Esophagus squamous epithelium (tissue), 5 donors: Measurements from ENCODE around the gene NME1. TPM values are rescaled to one million over a fixed set of nuclear protein-coding genes. Genes with fewer than 3 reads are reported as not detected.

ENCODE experiments used
- DNase-seq: peaks from one replicate; lab custom pipeline; 2025; lab: John Stamatoyannopoulos, UW
- H3K27ac ChIP-seq, 4 donors: fragments of 200-600 bp; sonication (generic); one replicate each; pipeline ENCODE4 v1.5.1; 2016 to 2019; ENCODE audit warnings: mild to moderate bottlenecking in 1 of 4
- H3K27me3 ChIP-seq, 4 donors: fragments of 200-600 bp; sonication (generic); 1 replicate in 3 of 4; 2 replicates in 1 of 4; pipeline versions ENCODE4 v1.5.1 to v1.6.0; 2017 to 2021; ENCODE audit warnings: antibody characterized with exemption in 1 of 4
- H3K36me3 ChIP-seq, 3 donors: fragments of 200-600 bp; sonication (generic); one replicate each; pipeline ENCODE4 v1.5.1; 2016 to 2019
- H3K4me1 ChIP-seq, 3 donors: fragments of 200-600 bp; sonication (generic); one replicate each; pipeline ENCODE4 v1.5.1; 2017 to 2019
- H3K4me3 ChIP-seq, 4 donors: fragments of 200-600 bp; sonication (generic); 1 replicate in 3 of 4; 2 replicates in 1 of 4; pipeline ENCODE4 v1.5.1; 2016 to 2019; ENCODE audit warnings: mild to moderate bottlenecking in 2 of 4, moderate library complexity in 1 of 4
- H3K9me3 ChIP-seq, 3 donors: fragments of 200-600 bp; sonication (generic); one replicate each; pipeline ENCODE4 v1.5.1; 2016 to 2019
- CTCF ChIP-seq, 6 experiments: fragments of 450-650 bp in 4 of 6; fragments of 200-600 bp in 2 of 6; sonication (generic) in 2 of 6; IDR thresholded peaks; one replicate each; pipeline ENCODE4 v1.5.1; 2016 to 2019; ENCODE audit warnings: antibody characterized with exemption in 6 of 6, mild to moderate bottlenecking in 4 of 6, moderate library complexity in 4 of 6
- POLR2A ChIP-seq, 4 donors: fragments of 450-650 bp; IDR thresholded peaks; one replicate each; pipeline ENCODE4 v1.6.1; 2017; ENCODE audit warnings: antibody characterized with exemption in 4 of 4, mild to moderate bottlenecking in 4 of 4, moderate library complexity in 3 of 4
- WGBS, 2 donors: methylation state at CpG; one replicate each; pipeline ENCODE4 v1.1.5; 2018; 5-methylcytosine and 5-hydroxymethylcytosine counted together
- intact Hi-C: fragments of 100-400 bp; cut with DNase I; formaldehyde crosslinking; loops from one replicate; pipeline ENCODE4 v1.15.0; 2022
- total RNA-seq, 4 donors: library from RNA; depleted of rRNA; stranded (reverse); fragments of >200 nt; gene quantifications; one replicate each; pipeline ENCODE4 v1.1.0, GENCODE V29; 2016
- donor health status: DM: yes; HTN: yes; CAD: no.

NME1 gene
- total RNA-seq, 4 donors from 2014 or later: 56.9 to 138 (median 101) TPM

GRCh38 chr17:51118330-51119195, 34.8 kb upstream of the NME1 start:
- no peak for TF ChIP-seq CTCF (IDR thresholded peaks at IDR 0.05)
- TF ChIP-seq POLR2A (IDR thresholded peaks at IDR 0.05): no peak
- H3K36me3 ChIP-seq: no peaks in the 10 kb centered on the region
- H3K27me3 ChIP-seq: no peaks in the 10 kb centered on the region
- peaks cover 11 to 56% (median 24%) of the 10 kb centered on the region in 3 donors for H3K4me1 ChIP-seq
- H3K4me3 ChIP-seq: peak overlapping the region in 3 of 4 donors; percentile 86 to 100 (median 95)
- DNase-seq: no peak
- H3K27ac ChIP-seq: peak overlapping the region in 3 of 4 donors; percentile 22 to 100 (median 100)
- WGBS, 2 donors: 30 to 35% methylated on average over 12 to 14 of the region's 14 CpGs
- no peaks in the 10 kb centered on the region for H3K9me3 ChIP-seq
- intact Hi-C loops: no loop called here

GRCh38 chr17:51119415-51120356, 33.7 kb upstream of the NME1 start:
- Histone ChIP-seq H3K36me3 (no peaks in the 10 kb centered on the region), H3K27ac (peak overlapping the region; percentile 100), H3K4me1 (peaks cover 11 to 56% (median 24%) of the 10 kb centered on the region in 3 donors), H3K9me3 (no peaks in the 10 kb centered on the region), H3K4me3 (peak overlapping the region; percentile 84 to 100 (median 90)), H3K27me3 (no peaks in the 10 kb centered on the region)
- intact Hi-C loops: no loop called here
- peak in 1 of 6 experiments; percentile 27 for TF ChIP-seq CTCF (IDR thresholded peaks at IDR 0.05)
- TF ChIP-seq POLR2A (IDR thresholded peaks at IDR 0.05): no peak
- no peak for DNase-seq
- 3 to 6% methylated on average over 19 to 21 of the region's 49 CpGs for WGBS, 2 donors

GRCh38 chr17:51120357-51120738, 33.0 kb upstream of the NME1 start:
- Histone ChIP-seq H3K4me3 (peak overlapping the region; percentile 84 to 100 (median 90)), H3K4me1 (peaks cover 11 to 56% (median 24%) of the 10 kb centered on the region in 3 donors), H3K36me3 (no peaks in the 10 kb centered on the region), H3K27ac (peak overlapping the region; percentile 100), H3K9me3 (no peaks in the 10 kb centered on the region), H3K27me3 (no peaks in the 10 kb centered on the region)
- no peak for DNase-seq
- WGBS, 2 donors: 10% methylated on average over 12 of the region's 42 CpGs; no CpG with 5 or more reads in 1 of the 2 donors
- TF ChIP-seq POLR2A (IDR thresholded peaks at IDR 0.05) (no peak), CTCF (IDR thresholded peaks at IDR 0.05) (no peak)
- intact Hi-C loops: no loop called here

GRCh38 chr17:51120739-51121619, 32.4 kb upstream of the NME1 start, which contains the start of gene SPAG9:
Gene SPAG9 (minus strand): TSS chr17:51120868. CDS start chr17:51120656, 212 bp downstream.
- H3K27ac ChIP-seq: peak within 1 kb of the TSS; percentile 100
- peaks cover 11 to 54% (median 24%) of the 10 kb centered on the region in 3 donors for H3K4me1 ChIP-seq

More at GRCh38 chr17:51120739-51121619, 32.4 kb upstream of the NME1 start, which contains the start of gene SPAG9:
- intact Hi-C loops: no loop called here
- 0% methylated on average over 26 to 30 of the region's 68 CpGs for WGBS, 2 donors
- TF ChIP-seq CTCF (IDR thresholded peaks at IDR 0.05): no peak
- TF ChIP-seq POLR2A (IDR thresholded peaks at IDR 0.05): peak in 3 of 4 donors; percentile 73 to 81 (median 75)
- no peaks in the 10 kb centered on the region for H3K27me3 ChIP-seq
- peak within 1 kb of the TSS; percentile 84 to 100 (median 90) for H3K4me3 ChIP-seq
- H3K36me3 ChIP-seq: no peaks in the 10 kb centered on the region
- H3K9me3 ChIP-seq: no peaks in the 10 kb centered on the region
- peak; percentile 68 for DNase-seq
